ENCODE results near the gene POU5F1. TPM values are rescaled to one million over a fixed set of nuclear protein-coding genes. Genes with fewer than 3 reads are reported as not detected.
"Not testable (repeated sequence)": the region's sequence is repeated elsewhere in the genome, so short reads cannot be mapped to it uniquely, and the experiment has no call there.

Gene POU5F1
- total RNA-seq (under 1 TPM in 3 of 4 donors, not detected in 1; 0.22 to 0.34 (median 0.23) TPM), polyA plus RNA-seq (under 1 TPM; 0.27 to 0.89 (median 0.52) TPM)
- long read RNA-seq, donor 1 = 0 reads
- long read RNA-seq, donor 2 = 0 reads

DNA sequence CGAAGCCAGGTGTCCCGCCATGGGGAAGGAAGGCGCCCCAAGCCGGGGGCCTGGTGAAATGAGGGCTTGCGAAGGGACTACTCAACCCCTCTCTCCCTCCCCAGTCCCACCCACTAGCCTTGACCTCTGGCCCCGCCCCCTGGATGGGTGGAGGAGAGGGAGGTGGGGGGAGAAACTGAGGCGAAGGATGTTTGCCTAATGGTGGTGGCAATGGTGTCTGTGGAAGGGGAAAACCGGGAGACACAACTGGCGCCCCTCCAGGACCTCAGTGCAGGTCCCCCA, at the start of gene POU5F1:
Gene POU5F1 (minus strand): TSS at position 83 of the 282 bp plus-strand sequence. CDS start 62 bp downstream, at position 21.
- no peak for ATAC-seq
- 50 to 65% (median 61%) methylated on average over 7 to 9 of the region's 9 CpGs for WGBS, 3 donors
- H3K9me3 ChIP-seq = no peaks in the 10 kb centered on the region

DNA sequence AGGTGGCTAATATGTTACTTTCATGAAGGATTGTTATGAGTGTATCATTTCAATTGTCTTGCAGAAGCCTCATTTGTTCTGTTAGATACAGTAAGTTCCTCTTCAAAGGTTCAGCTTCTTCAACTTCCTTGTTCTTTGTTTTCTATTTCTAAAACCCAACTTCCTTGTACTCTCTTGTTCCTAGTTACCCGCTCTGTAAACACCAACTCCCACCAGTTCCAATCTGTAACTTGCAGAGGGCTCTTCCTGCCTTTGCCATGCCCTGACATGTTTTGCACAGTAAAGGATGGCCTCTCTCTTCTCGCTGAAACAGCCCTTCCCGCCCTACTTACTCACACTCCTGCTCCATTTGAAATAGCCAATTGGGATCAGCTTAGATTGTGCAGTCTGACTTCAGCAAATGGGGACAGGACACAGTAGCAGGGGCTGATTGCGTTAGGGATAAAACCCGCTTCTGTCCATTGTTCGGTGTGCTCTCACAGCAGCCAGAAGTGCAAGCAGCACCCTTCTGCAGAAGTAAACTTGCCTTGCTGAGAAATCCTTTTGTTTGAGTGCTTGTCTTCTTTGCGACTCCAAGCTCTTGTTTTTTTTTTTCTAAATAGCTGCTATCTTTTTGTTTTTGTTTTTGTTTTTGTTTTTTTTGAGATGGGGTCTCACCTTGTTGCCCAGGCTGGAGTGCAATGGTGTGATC, 45.9 kb upstream of the POU5F1 start:
- WGBS, 3 donors = 78 to 87% (median 79%) methylated on average over 7 of the region's 7 CpGs
- intact Hi-C loops (cut with DNase I) = no loop called here
- no peaks in the 10 kb centered on the region for H3K36me3 ChIP-seq (ENCODE audit: insufficient read depth in 1 of 2, low read depth in 1 of 2)
- no peak for TF ChIP-seq CTCF (IDR thresholded peaks at IDR 0.05)
- ATAC-seq (no peak), DNase-seq (no peak)
- H3K27ac ChIP-seq = no peak overlapping the region
- H3K9me3 ChIP-seq = no peaks in the 10 kb centered on the region
- H3K4me3 ChIP-seq = no peak overlapping the region
- no peaks in the 10 kb centered on the region for H3K4me1 ChIP-seq
- H3K27me3 ChIP-seq (ENCODE audit: insufficient read depth in 3 of 3, low read length in 2 of 3) = no peaks in the 10 kb centered on the region

More for the DNA sequence above, at the start of gene POU5F1:
- no peak within 1 kb of the TSS for H3K4me3 ChIP-seq
- TF ChIP-seq CTCF (IDR thresholded peaks at IDR 0.05) = no peak
- DNase-seq = no peak
- no peaks in the 10 kb centered on the region for H3K4me1 ChIP-seq
- no peaks in the 10 kb centered on the region for H3K27me3 ChIP-seq (ENCODE audit: insufficient read depth in 3 of 3, low read length in 2 of 3)
- H3K27ac ChIP-seq = no peak within 1 kb of the TSS
- H3K36me3 ChIP-seq (ENCODE audit: insufficient read depth in 1 of 2, low read depth in 1 of 2) = no peaks in the 10 kb centered on the region
- intact Hi-C loops (cut with DNase I) = no loop called here

GRCh38 chr6:31215216-31215615, 44.7 kb upstream of the POU5F1 start:
- DNase-seq; H3K36me3 ChIP-seq (ENCODE audit: insufficient read depth in 1 of 2, low read depth in 1 of 2); intact Hi-C loops (cut with DNase I); H3K4me3 ChIP-seq; ATAC-seq; H3K27me3 ChIP-seq (ENCODE audit: insufficient read depth in 3 of 3, low read length in 2 of 3); H3K27ac ChIP-seq; H3K4me1 ChIP-seq; H3K9me3 ChIP-seq: not testable (repeated sequence)
- 58 to 63% (median 58%) methylated on average over 2 of the region's 2 CpGs for WGBS, 3 donors

- no peak for DNase-seq
- H3K9me3 ChIP-seq = no peaks in the 10 kb centered on the region
- H3K4me3 ChIP-seq = no peak overlapping the region
- intact Hi-C loops (cut with DNase I) = no loop called here
- ATAC-seq = no peak
- TF ChIP-seq CTCF (IDR thresholded peaks at IDR 0.05) = no peak
- no peaks in the 10 kb centered on the region for H3K27me3 ChIP-seq (ENCODE audit: insufficient read depth in 3 of 3, low read length in 2 of 3)
- no peaks in the 10 kb centered on the region for H3K36me3 ChIP-seq (ENCODE audit: insufficient read depth in 1 of 2, low read depth in 1 of 2)
- H3K27ac ChIP-seq = no peak overlapping the region
- no peaks in the 10 kb centered on the region for H3K4me1 ChIP-seq
- WGBS, 3 donors = 33 to 61% (median 56%) methylated on average over 1 of the region's 1 CpG
These were observed 44.0 kb upstream of the POU5F1 start for GRCh38 chr6:31214516-31214915.

GRCh38 chr6:31210741-31211532, 40.5 kb upstream of the POU5F1 start:
- Histone ChIP-seq H3K4me3 (no peak overlapping the region), H3K36me3 (ENCODE audit: insufficient read depth in 1 of 2, low read depth in 1 of 2) (no peaks in the 10 kb centered on the region), H3K9me3 (no peaks in the 10 kb centered on the region), H3K27me3 (ENCODE audit: insufficient read depth in 3 of 3, low read length in 2 of 3) (no peaks in the 10 kb centered on the region), H3K27ac (no peak overlapping the region), H3K4me1 (no peaks in the 10 kb centered on the region)
- ATAC-seq (no peak), DNase-seq (no peak)
- intact Hi-C loops (cut with DNase I) = no loop called here
- no peak for TF ChIP-seq CTCF (IDR thresholded peaks at IDR 0.05)
- 60 to 80% (median 77%) methylated on average over 5 of the region's 5 CpGs for WGBS, 3 donors
